ENCODE data around the gene ARSI.
A peak's percentile ranks its signal among the peaks of the same experiment; 100 is the strongest.

ARSI gene

GRCh38 chr5:150293091-150293941, 9.4 kb downstream of the ARSI start:
- no peak for DNase-seq (ENCODE audit: low spot score)

DNA sequence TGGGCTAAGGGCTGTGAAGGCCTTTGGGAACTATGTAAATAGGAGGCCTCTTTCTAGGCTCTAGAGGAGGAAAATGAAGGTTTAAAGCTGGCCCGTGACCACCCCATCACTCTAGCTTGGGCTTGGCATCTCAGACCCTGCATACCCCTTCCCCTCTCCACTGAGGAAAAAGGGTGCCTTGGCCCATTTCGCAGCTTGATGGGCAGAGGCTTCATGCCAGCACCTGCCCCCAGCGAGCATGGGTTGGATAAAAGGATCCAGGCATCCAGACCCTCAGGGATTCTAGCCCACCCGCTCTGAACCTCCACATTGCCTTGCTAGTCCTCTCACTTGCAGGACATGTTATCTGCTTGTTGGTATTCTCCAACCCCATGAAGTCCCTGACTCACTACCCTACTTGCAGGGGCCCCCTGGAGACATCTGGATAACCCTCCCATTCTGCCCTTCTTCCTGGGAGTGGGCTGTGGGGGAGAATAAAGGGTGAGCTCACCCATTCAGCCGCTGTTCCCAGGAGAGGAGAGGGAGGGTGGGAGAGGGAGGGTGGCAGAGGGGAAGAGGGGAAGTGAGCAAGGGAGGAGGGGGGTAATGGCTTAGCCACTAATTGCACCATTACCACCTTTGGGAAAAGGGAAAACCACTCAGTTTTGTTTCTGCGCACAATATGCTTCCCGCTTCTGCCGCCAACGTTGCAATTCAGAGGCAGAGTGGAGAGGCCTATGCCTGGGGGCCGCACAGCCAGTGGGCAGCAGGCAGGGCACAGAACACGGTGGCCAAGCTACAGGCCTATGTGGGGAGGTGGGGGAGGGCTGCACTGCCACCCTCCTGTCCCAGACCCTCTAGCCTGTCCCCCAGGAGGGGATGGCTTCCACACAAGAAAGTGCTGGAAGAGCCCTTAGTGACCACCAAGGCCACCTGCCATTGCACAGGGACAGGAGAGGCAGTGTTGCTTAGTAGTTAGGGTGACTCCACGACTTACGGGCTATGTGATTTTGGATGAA, 11.0 kb downstream of the ARSI start:
- no peak for DNase-seq (ENCODE audit: low spot score)

DNA sequence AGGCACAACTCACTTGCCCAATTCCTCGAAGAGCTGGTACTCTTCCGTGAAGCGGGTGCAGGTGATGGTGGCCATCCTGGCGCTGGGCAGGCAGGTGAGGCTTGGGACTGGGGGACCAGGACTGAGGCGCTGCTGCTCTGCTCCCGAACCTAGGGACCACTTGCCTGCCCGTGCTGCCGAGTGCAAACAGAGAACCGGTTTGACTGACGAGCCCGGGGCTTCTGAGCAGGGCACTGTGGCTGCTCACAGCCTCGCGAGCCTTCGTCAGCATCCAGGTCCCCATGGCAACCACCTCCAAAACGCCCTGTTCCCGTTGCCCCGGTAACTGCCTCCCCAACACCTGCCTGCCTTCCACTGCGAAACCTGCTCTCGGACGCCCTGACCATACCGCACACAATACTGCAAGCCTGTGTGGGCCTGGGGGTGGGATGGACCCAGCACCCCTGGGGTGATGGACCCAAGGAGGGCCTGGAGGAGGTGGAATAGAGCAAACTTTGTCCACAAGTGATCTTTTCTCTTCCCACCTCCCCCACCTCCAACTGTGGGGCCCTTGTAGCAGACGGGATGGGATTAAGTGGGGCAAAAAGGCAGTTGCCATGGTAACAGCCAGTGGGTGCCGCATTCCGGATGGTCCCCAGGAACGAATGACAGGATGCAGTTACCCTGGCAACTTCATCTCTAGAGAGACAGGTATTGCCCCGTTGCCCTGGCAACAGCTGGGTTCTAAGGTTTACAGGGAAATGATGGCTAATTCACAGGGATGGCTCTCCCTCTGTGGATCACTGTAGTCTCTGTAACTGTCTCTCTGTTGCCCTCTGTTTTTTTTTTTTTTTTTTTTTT, 12.9 kb downstream of the ARSI start, which contains the start of gene CAMK2A:
CAMK2A (minus strand) TSS at position 223 of the 840 bp plus-strand sequence; CDS start at position 75, 148 bp downstream.
- no peak for DNase-seq (ENCODE audit: low spot score)

- DNase-seq (ENCODE audit: low spot score): no peak
These were observed 13.9 kb downstream of the ARSI start for GRCh38 chr5:150288791-150289190.

- DNase-seq (ENCODE audit: low spot score): no peak
These were observed 14.3 kb downstream of the ARSI start for GRCh38 chr5:150288361-150288760.

DNA sequence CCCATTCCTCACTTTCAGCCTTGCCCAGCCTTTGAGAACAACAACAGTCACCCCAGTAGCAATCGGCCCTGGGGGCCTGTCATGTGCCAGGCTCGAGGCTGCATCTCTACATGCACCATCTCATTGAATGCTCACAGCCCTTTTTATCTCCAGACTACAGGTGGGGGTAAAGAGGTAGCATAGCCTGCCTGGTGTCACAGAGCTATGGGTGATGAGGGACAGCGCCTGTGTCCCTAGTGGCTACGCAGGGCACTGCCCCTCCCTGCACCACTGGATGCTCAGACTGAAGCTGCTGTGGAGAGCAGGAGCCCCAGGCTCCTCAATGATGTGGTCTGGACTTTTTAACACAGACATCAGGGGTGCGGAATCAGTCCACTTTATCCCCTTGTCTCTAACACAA, 15.9 kb downstream of the ARSI start:
- peak; percentile 88 for DNase-seq (ENCODE audit: low spot score)

DNA sequence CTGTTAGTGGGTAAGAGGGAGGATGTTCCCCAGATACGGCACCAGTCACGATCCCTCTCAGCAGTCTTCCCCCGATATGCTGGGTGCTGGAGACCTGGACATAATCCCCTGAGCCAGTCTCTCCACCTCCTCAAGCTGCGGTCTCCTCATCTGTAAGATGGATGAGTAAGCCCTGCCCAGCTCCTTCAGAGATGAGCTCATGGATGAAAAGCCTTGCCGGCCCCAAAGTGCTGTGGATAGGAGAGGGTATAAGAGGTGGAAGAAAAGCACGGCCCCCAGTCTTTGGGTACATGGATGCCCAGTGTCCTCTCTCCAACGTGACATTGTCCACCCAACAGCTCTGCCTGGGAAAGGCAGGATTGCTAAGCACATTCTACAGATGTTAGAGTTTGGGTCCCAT, 17.6 kb downstream of the ARSI start:
- no peak for DNase-seq (ENCODE audit: low spot score)

- no peak for DNase-seq (ENCODE audit: low spot score)
These were observed 18.4 kb downstream of the ARSI start for GRCh38 chr5:150284311-150284710.

GRCh38 chr5:150283904-150284303, 18.8 kb downstream of the ARSI start:
- DNase-seq (ENCODE audit: low spot score): no peak

- no peak for DNase-seq (ENCODE audit: low spot score)
These were observed 20.7 kb downstream of the ARSI start for GRCh38 chr5:150281987-150282386.

DNA sequence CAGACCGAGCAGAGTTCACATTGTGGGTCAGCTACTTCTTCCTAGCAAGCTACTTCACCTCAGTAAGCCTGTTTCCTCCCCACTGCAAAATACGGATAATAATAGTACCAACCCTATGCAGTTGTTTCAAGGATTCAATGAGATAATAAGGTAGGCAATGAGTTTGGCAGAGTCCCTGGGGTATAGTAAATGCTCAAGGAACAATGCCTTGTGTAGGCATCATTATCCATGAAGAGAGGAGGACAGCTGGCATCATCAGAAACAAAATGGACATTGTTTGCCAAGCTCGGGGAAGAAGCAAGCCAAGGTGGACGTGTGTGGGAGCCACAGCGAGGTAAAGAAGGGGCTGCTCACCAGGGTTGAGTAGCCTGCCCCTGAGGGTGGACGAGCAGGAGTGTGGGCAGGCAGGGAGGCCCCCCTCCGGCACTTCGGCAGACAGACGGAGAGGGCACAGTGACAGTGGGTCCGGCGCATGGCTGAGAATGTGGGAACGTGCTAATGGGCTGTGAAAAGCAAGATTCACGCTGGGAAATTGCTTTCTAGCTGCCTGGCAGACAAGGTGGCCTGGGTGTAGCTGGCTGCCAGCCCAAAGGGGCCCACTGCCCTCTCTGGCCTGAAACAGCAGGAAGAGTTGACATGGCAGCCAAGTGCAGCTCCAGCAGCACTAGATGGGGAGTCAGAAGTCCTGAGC, 23.2 kb downstream of the ARSI start:
- DNase-seq (ENCODE audit: low spot score): no peak

GRCh38 chr5:150278916-150279315, 23.8 kb downstream of the ARSI start:
- no peak for DNase-seq (ENCODE audit: low spot score)

DNA sequence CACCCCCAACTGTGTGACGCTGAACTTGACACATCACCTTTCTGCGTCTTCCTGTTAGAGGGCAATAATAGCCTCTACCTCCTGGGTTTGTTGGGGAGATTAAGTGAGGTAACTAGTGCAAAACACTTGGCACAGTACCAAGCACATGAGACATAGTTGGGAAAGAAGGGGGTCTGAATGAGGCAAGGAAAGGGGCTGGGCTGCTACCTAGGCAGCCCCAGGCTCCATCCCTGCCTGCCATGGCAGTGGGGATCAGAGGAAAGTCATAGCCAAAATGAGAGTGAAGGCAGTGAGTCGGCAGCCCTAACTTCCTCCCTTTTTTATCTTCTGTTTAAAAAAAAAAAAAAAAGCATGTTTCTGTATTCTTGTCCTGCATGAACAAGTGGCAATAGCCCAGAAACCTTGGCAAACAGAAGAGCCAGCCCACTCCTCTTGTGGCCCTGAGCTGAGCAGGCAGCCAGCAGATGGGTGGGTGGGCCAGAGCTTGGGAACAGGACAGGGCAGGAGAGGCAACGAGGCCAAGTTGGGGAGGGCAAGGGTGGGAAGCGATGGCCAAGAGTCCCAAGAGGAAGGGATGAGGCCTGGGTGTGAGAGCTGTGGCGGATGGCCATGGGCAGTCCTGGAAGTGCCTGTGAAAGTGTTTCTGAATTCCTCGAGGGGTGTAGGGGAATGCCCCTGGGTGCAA, 24.5 kb downstream of the ARSI start:
- DNase-seq (ENCODE audit: low spot score): no peak

DNA sequence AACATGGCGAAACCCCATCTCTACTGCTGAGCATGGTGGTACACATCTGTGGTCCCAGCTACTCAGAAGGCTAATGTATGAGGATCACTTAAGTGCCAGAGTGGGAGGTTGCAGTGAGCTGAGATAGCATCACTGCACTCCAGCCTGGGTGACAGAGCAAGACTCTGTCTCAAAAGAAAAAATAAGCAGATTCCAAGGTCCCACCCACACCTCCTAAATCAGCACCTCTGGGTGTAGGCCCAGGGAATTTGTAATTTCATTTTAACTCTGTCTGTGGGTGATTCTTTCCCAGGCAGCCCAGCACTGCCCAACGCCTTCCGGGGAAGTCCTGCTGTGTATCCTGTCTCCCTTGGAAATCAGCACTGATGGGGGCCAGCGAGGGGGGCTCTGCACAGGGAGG, 25.7 kb downstream of the ARSI start:
- DNase-seq (ENCODE audit: low spot score): no peak

DNA sequence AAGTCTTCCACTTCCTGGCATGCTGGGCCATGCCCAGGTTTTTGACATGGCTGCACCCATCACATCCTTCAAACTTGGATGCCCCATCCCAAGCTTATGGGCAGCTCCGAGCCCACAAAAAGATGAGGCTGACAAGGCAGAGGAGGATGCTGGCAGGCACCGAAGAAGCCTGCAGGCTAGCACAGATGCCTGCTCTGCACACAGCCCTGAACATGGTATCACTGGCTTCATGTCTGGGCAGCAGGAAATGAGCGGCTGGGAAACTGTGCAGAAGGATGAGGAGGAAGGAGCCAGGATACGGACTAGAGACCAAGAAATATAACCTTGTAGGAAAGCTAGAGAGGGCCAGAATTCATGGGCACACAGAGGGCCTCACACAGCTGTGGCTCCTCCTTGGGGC, 27.9 kb downstream of the ARSI start:
- no peak for DNase-seq (ENCODE audit: low spot score)

DNA sequence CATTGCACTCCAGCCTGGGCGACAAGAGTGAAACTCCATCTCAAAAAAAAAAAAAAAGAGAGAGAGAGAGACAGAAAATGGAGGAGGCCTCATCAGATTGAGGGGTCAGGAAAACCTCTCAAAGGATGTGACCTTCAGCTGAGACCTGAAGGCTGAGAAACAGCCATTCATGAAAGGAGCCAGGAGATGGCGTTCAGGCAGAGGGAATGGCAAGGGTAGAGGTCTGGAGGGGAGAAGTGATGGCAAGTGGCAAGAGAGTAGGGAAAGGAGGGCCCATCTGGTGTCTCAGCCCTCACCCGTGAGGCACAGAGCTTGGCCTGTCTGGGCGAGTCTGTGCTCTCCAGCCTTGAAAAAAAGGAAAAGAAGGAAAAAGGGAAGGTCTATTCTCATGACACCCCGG, 30.2 kb downstream of the ARSI start:
- DNase-seq (ENCODE audit: low spot score): no peak

- no peak for DNase-seq (ENCODE audit: low spot score)
These were observed 30.8 kb downstream of the ARSI start for GRCh38 chr5:150271923-150272322.

GRCh38 chr5:150271296-150271692, 31.4 kb downstream of the ARSI start:
- no peak for DNase-seq (ENCODE audit: low spot score)

DNA sequence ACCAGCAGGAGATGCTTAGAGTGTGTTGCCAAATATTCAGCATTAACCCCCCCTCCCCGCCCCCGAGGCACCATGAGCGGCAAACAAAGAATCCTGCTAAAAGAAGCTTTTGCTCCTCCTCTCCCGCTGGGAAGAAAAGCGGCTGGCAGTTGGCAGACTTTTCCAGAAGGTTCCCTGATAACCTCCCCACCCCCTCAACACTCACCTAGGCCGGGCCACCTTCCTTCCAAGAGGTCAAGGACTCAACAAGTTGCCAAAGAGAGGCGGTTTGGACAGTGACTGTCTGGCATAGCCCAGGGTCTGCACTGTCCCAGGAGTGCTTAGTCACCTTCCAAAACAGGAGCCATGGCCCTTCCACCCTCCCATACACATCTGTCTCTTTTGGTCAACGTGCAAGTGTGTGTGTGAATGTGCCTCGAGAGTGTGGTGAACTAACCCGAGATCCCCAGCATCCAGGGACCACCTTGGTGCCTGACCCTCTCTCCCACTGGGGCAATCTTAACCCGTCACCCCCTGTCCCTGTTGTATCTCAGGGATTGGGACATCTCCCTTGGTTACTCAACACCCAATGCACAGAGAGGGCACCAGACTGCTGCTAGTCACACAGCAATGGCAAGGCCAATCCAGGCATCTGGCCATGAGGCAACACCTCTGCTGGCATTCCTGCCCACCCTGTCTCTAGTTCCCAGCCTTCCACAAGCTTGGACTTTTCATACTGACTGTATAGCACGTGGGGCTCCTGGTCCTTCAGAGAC, 32.0 kb downstream of the ARSI start:
- no peak for DNase-seq (ENCODE audit: low spot score)

DNA sequence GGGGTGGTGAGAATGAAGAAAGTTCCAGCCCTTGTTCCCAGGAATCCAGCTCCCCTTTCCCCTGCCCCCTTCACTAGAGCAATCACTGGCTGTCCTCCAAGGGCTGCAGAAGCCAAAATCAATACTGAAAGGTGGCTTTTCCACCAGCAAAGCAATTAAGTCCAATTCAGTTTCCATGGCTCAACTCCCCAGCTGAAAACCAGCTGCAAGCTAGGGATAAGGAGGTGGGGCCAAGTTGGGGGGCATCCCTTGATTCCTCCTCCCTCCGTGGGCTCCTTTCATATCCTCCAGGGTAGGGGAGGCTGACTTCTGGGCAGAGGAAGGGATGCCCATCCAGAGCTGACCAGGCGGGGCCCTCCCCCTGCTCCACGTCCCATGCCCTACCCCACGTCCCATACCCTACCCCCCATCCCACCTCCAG, 35.8 kb downstream of the ARSI start:
- peak; percentile 43 for DNase-seq (ENCODE audit: low spot score)
